T47D (cell line): ENCODE results near the gene PPP2R5C.

Source experiments
- DNase-seq, 2 experiments: peaks; one replicate each; pipeline versions ENCODE4 v3.0.0 to v3.0.0-alpha.2; 2011 to 2012; ENCODE audit warnings: low read depth in 1 of 2, low spot score in 1 of 2
- JUND ChIP-seq: IDR thresholded peaks from 2 replicates; pipeline ENCODE4 v1.6.1; 2012; ENCODE audit warnings: low read depth
- in situ Hi-C: cut with HindIII; loops from 2 replicates; pipeline ENCODE4 v1.10.0; 2016; ENCODE audit warnings: low sequenced_read_pairs, low pct_unique_long_range_greater_than_20kb

The PPP2R5C gene

GRCh38 chr14:101809671-101810514 lies 48.4 kb downstream of the PPP2R5C start:
- TF ChIP-seq JUND = peak; percentile 77
- in situ Hi-C loops = no loop called here
- peak; percentile 53 to 98 for DNase-seq

DNA sequence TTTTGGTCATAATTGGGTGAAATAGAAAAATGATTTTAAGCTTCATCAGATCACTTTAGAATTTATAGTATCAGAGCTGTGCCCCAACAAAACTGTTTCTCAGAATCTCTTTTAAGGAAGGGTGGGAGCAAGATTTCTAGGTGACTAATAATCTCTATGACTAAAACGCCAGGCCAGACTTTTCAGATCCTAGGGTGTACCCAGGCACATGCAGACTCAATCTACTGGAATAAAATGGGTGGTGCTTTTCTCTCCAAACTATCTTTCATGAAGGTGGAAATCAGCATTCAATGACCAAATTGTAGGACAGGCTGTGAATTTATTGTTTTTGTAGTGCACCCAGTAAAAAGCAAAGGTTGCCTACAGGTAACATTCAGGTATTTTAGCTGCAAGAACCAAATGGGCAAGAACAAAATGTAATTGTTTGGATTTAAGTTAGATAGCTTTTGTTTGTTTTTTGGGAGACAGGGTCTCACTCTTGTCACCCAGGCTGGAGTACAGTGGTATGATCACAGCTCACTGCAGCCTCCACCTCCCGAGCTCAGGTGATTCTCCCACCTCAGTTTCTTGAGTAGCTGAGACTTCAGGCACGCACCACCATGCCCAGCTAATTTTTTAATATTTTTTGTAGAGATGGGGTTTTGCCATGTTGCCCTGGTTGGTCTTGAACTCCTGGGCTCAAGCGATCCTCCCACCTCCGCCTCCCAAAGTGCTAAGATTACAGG lies 49.5 kb downstream of the PPP2R5C start:
- in situ Hi-C loops = no loop called here
- DNase-seq = no peak
- no peak for TF ChIP-seq JUND

DNA sequence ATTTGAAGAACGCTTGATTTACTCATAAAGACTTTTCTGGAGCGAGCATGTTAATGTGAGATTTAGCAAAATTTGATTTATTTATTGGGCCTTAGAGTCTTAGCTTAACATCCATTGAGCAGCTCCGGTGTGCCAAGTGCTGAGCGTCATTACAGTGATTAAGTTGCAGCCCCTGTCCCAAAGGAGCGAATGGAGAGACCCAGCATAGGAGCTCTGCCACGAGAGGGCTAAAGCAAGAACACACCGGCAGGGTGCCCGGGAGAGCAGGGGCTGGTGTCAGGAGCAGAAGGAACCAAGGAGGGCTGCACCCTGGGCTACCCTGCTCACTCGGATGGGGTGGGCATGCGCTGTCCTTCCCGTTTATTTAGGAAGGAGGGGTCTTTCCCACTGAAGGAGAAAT lies 50.6 kb downstream of the PPP2R5C start:
- DNase-seq = no peak
- in situ Hi-C loops = no loop called here
- no peak for TF ChIP-seq JUND

GRCh38 chr14:101813171-101813759 lies 51.8 kb downstream of the PPP2R5C start:
- in situ Hi-C loops = no loop called here
- DNase-seq = no peak
- TF ChIP-seq JUND = no peak

- in situ Hi-C loops = no loop called here
- TF ChIP-seq JUND = no peak
- DNase-seq = no peak
Observed at GRCh38 chr14:101813833-101814232, 52.3 kb downstream of the PPP2R5C start.

- no peak for TF ChIP-seq JUND
- no peak for DNase-seq
- in situ Hi-C loops = no loop called here
Observed at GRCh38 chr14:101814934-101815333, 53.4 kb downstream of the PPP2R5C start.

- TF ChIP-seq JUND = no peak
- in situ Hi-C loops = no loop called here
- no peak for DNase-seq
Observed at GRCh38 chr14:101815994-101816393, 54.5 kb downstream of the PPP2R5C start.

DNA sequence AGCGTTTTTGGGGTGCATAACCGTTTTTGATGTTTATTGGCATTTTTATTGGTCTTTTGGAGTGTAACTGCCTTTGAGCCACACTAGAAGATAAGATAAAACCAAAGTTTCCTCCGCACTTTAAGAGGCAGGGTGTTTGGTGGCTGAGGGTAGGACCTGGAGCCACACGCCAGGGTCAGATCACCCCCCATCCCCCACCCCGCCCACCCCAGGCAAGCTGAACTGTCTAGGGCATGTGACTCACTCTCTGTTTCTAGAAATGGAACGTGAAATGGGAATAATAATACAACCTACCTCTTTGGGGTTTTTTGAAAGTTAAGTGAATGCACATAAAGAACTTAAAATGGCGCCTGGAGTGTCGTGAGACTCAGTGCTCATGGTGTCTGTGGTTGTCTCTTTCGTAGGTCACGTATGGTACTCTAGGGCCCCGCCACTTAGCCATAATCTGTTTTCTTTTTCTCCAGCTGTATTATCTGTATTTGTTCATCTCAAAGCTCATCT lies 56.0 kb downstream of the PPP2R5C start:
- in situ Hi-C loops = no loop called here

DNA sequence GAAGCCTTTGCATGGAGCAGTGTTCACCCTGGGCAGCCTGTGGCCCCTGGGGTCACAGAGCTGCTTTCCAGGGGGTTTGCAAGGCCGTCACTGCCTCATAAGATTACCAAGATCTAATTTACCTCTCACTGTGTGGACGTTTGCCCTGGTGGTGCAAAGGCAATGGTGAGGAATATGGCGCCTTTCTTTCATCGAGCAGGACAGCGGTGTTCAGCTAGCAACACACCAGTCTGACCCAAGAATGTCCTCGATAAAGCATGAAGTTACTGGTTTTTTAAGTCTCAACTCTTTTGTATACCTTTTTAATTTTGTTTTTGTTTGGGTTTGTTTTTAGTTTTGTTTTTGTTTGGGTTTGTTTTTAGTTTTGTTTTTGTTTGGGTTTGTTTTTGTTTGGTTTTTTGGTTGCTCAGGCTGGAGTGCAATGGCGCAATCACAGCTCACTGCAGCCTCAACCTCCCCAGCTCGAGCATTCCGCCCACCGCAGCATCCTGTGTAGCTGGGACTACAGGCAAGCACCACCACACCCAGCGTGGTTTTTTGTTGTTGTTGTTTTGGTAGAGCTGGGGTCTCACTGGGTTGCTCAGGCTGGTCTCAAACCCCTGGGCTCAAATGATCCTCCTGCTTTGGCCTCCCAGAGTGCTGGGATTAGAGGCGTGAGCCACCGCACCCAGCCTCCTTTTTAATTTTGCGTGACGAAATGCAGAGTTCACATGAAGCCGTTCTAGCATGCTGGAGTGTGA lies 57.9 kb downstream of the PPP2R5C start:
- no peak for TF ChIP-seq JUND
- in situ Hi-C loops = no loop called here
- no peak for DNase-seq

More for the DNA sequence above, 56.0 kb downstream of the PPP2R5C start:
- DNase-seq = no peak
- TF ChIP-seq JUND = no peak

GRCh38 chr14:101820283-101820798 lies 58.8 kb downstream of the PPP2R5C start:
- DNase-seq = no peak
- in situ Hi-C loops = no loop called here
- no peak for TF ChIP-seq JUND

- no peak for DNase-seq
- TF ChIP-seq JUND = no peak
- in situ Hi-C loops = no loop called here
Observed at GRCh38 chr14:101821528-101821927, 60.0 kb downstream of the PPP2R5C start.

DNA sequence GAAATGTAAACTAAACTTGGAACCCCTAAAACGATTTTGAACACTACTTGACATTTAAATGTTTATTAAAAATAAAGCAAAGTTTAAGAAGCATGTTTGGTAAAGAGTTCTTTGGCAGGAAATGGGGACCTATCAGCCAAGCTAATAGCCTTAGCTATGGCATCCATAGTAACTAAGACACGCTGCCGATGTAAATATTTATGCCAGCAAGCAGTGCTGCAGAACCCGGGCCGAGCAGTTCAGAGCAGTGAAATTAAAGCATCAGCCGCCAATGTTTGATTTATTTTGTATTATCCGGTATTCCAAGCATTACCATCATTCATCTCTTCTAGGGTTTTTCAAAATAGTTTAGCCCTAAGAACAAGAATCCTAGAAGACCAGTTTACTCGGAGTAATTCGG lies 61.6 kb downstream of the PPP2R5C start:
- DNase-seq = no peak
- TF ChIP-seq JUND = no peak
- in situ Hi-C loops = no loop called here
